Measurements from ENCODE around the gene MAP3K20. TPM values are rescaled to one million over a fixed set of nuclear protein-coding genes. Genes with fewer than 3 reads are reported as not detected.

The MAP3K20 gene
- total RNA-seq, 4 donors from 2014 or later = 6.8 to 32.2 (median 15.3) TPM

DNA sequence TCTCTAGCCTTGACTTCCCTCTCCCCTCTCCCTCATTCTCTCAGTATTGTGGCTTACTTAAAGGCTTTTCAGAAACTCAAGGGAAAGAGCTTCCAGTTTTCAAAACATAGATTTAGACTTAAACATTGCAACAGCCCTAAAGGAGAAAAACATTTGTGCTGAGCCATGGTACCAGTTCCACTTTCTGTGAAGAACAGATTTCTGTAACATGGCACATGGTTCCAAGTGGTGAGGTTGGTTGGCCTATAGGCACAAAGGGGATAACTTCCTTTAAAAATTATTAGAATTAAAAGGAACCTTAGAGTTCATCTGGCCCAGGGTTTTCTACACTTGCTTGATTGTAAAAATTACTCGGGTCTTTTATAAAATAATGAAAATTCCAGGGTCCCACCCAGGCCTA, 140.4 kb downstream of the MAP3K20 start:
- Histone ChIP-seq H3K4me1 (peaks cover 0 to 8% (median 0%) of the 10 kb centered on the region in 4 donors), H3K9me3 (no peaks in the 10 kb centered on the region), H3K27ac (no peak overlapping the region), H3K4me3 (no peak overlapping the region), H3K27me3 (no peaks in the 10 kb centered on the region), H3K36me3 (no peaks in the 10 kb centered on the region)
- TF ChIP-seq, protein P1, sequence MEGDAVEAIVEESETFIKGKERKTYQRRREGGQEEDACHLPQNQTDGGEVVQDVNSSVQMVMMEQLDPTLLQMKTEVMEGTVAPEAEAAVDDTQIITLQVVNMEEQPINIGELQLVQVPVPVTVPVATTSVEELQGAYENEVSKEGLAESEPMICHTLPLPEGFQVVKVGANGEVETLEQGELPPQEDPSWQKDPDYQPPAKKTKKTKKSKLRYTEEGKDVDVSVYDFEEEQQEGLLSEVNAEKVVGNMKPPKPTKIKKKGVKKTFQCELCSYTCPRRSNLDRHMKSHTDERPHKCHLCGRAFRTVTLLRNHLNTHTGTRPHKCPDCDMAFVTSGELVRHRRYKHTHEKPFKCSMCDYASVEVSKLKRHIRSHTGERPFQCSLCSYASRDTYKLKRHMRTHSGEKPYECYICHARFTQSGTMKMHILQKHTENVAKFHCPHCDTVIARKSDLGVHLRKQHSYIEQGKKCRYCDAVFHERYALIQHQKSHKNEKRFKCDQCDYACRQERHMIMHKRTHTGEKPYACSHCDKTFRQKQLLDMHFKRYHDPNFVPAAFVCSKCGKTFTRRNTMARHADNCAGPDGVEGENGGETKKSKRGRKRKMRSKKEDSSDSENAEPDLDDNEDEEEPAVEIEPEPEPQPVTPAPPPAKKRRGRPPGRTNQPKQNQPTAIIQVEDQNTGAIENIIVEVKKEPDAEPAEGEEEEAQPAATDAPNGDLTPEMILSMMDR (IDR thresholded peaks at IDR 0.05) = no peak
- no peak for TF ChIP-seq POLR2A (IDR thresholded peaks at IDR 0.05)
- no peak for DNase-seq

DNA sequence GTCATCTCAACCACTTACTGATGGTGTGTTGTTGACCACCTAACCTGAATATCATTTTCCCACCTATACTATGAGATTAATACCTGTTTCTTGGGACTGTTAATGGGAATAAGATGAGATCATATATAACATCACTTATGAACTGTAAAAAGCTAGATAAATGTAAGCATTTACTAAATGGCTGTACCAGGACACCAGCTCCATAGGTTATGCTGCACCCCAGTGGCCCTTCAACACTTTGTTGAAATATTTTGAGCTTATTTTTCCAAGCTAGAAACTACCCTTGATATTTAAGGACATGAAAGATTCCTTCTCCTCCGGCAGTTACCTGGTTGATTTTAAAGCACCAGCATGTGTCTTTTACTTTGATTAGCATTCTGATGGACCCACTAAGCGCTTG, 141.0 kb downstream of the MAP3K20 start:
- H3K36me3 ChIP-seq = no peaks in the 10 kb centered on the region
- no peak overlapping the region for H3K4me3 ChIP-seq
- no peak overlapping the region for H3K27ac ChIP-seq
- TF ChIP-seq, protein P1 (IDR thresholded peaks at IDR 0.05) = no peak
- TF ChIP-seq POLR2A (IDR thresholded peaks at IDR 0.05) = no peak
- H3K9me3 ChIP-seq = no peaks in the 10 kb centered on the region
- peaks cover 0 to 8% (median 0%) of the 10 kb centered on the region in 4 donors for H3K4me1 ChIP-seq
- no peaks in the 10 kb centered on the region for H3K27me3 ChIP-seq
- no peak for DNase-seq

DNA sequence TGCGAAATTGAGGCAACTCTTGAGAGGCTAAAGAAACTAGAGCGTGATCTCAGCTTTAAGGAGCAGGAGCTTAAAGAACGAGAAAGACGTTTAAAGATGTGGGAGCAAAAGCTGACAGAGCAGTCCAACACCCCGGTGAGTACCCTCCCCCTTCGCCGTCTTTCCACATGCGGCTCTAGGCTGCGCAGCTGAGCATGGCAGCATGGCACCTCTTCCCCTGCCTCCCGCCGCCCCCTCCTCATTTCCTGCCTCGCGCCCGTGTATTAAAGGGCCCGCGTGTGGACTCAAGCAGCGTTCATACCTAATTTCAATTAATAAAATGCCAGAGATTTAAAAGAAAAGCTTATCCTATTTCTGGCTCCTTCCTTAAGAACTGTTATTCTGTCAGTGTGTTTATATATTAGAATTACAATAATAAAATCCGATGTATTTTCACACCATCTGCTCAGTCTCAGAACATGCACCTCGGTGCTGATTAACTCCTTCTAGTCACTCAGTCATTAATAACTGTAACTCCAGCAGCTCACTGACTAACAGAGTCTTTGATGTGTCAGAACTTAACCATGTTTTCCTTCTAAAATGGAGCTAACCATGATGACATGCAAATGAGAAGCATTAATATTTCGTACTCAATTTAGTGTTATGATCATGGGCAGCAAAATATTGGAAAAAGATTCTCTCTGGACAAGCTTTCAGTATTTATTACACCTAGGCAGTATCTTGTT, 141.6 kb downstream of the MAP3K20 start:
- no peak for DNase-seq
- no peak overlapping the region for H3K27ac ChIP-seq
- H3K27me3 ChIP-seq = no peaks in the 10 kb centered on the region
- no peaks in the 10 kb centered on the region for H3K36me3 ChIP-seq
- H3K9me3 ChIP-seq = no peaks in the 10 kb centered on the region
- TF ChIP-seq, protein P1 (IDR thresholded peaks at IDR 0.05) = no peak
- TF ChIP-seq POLR2A (IDR thresholded peaks at IDR 0.05) = no peak
- H3K4me1 ChIP-seq = peaks cover 0 to 8% (median 0%) of the 10 kb centered on the region in 4 donors
- no peak overlapping the region for H3K4me3 ChIP-seq

DNA sequence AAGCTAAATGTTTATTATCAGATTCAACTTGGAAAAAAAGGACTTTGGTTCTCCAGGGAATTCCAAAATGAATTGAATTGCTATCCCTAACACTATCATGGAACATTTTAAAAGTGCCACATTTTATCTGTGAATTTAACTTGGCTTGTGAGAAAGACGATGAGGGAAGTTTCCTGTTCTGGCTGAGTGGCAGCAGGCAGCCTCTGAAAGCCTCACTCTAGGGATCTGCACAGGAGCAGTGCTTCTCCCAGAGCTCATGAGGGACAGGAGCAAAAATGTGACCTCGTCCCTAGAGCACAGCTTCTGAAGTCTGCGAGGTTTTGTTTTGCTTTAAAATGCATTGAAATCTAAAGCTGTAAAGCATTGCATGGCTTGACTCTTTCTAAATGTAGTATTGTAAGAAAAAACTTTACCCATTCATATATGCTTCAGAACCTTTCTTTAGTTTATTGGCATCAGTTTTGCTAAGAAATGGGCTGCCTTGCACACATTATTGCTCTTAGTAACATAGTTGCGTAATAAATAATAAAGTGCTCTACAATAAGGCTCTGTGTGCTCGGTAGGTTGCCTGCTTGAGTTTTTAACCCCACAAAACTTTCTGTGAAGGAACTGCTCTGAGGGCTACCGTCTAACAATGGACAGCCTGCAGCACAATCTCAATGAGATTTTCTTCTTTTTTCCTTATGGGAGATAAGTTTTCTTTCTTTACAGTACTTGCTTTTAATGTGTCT, 142.8 kb downstream of the MAP3K20 start:
- Histone ChIP-seq H3K27ac (no peak overlapping the region), H3K4me1 (peaks cover 0 to 8% (median 0%) of the 10 kb centered on the region in 4 donors), H3K9me3 (no peaks in the 10 kb centered on the region), H3K36me3 (no peaks in the 10 kb centered on the region), H3K27me3 (no peaks in the 10 kb centered on the region), H3K4me3 (no peak overlapping the region)
- no peak for TF ChIP-seq POLR2A (IDR thresholded peaks at IDR 0.05)
- TF ChIP-seq, protein P1 (IDR thresholded peaks at IDR 0.05) = no peak
- DNase-seq = no peak

DNA sequence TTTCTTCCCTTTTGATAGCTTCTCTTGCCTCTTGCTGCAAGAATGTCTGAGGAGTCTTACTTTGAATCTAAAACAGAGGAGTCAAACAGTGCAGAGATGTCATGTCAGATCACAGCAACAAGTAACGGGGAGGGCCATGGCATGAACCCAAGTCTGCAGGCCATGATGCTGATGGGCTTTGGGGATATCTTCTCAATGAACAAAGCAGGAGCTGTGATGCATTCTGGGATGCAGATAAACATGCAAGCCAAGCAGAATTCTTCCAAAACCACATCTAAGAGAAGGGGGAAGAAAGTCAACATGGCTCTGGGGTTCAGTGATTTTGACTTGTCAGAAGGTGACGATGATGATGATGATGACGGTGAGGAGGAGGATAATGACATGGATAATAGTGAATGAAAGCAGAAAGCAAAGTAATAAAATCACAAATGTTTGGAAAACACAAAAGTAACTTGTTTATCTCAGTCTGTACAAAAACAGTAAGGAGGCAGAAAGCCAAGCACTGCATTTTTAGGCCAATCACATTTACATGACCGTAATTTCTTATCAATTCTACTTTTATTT, 145.6 kb downstream of the MAP3K20 start:
- Histone ChIP-seq H3K4me3 (no peak overlapping the region), H3K9me3 (no peaks in the 10 kb centered on the region), H3K36me3 (no peaks in the 10 kb centered on the region), H3K27ac (no peak overlapping the region), H3K4me1 (peaks cover 0 to 8% (median 0%) of the 10 kb centered on the region in 4 donors), H3K27me3 (no peaks in the 10 kb centered on the region)
- DNase-seq = no peak
- TF ChIP-seq POLR2A (IDR thresholded peaks at IDR 0.05) = no peak
- TF ChIP-seq, protein P1 (IDR thresholded peaks at IDR 0.05) = no peak

Data from Peyer's patch (tissue), 4 donors.